ENCODE measurements around the gene DCP1B.

The DCP1B gene

DNA sequence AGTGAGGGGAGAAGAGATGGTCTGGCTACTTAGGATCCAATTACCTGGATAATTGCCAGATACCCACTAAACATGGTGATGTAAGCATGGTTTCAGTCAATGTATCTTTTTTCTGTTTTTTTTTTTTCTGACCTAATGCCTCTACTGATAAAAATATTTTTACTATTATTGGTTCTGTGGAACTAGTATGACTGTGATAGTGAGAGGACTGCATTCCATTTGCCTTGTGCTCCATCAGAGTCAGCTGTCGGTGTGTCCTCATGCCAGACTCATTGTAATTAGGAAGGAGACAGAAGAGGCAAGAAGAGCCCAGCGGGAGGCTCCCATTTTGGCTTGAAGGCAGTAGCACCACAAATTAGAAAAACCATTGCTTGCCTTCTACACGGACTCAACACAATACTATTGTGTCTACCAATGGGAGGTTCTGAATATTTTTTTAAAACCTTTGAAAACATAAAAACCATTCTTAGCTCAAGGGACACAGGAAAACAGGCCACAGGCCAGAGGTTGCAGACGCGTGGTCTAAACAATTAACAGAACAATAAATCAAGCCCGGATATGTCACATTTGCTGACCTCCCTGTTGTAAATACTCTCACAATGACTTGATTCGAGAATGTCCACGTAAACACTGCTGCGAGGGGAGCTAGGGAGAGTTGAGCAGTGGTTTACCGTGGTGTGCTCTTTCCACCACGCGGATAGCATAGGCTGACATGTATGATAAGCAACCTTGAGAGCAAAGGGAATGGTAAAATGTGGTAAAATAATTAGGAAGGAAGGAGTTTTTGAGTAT lies 13.5 kb upstream of the DCP1B start:
- DNase-seq (ENCODE audit: low read depth in 2 of 2) = no peak

DNA sequence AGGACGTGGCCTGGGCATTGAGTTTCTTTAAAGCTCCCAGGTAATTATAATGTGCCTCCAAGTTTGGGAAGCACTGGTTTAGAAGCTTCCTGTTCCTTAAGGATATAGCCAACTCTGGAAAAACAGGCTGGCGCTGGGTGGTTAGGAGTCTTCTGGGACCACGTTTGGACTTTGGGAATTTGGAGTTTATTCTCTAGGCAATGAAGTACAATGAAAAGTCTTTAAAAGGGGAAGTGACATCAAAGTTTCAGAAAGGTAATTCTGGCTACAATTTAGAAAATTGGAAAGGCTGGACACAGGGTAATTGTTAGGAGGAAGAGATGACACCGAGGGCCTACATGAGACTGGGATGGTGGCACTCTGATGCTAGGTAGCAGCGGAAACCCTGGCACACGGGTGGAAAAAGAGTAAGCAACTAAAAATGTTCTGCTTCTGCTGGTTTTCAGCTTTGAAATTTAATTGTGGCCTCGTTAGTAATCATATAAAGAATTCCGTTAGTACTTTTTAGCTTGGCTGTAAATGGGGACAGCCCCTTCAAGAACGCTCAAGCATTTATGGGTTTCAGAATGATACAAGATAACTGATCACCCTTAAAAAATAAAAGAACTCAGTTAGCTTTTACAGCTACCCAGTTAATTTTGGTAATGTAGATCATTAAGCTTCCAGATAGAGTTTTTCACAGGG lies 12.7 kb upstream of the DCP1B start:
- DNase-seq (ENCODE audit: low read depth in 2 of 2) = no peak

DNA sequence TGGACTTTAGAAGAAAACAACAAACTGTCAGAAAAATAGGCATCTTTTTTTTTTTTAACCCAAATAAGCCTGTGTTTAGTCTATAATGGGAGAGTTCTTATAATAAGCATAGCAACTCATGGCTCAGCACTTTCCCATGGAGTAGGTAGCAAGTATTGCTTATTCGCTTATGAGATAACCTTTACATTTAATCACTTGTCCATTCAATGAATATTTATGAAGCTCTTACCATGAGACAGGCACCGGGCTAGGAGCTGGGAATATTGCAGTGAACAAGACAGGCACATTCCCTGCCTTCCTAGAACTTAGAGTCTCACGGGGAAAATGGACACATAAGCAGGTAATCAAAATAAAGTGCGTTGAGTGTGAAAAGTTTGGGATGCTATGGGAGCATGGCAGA lies 10.0 kb upstream of the DCP1B start:
- DNase-seq (ENCODE audit: low read depth in 2 of 2) = no peak

DNA sequence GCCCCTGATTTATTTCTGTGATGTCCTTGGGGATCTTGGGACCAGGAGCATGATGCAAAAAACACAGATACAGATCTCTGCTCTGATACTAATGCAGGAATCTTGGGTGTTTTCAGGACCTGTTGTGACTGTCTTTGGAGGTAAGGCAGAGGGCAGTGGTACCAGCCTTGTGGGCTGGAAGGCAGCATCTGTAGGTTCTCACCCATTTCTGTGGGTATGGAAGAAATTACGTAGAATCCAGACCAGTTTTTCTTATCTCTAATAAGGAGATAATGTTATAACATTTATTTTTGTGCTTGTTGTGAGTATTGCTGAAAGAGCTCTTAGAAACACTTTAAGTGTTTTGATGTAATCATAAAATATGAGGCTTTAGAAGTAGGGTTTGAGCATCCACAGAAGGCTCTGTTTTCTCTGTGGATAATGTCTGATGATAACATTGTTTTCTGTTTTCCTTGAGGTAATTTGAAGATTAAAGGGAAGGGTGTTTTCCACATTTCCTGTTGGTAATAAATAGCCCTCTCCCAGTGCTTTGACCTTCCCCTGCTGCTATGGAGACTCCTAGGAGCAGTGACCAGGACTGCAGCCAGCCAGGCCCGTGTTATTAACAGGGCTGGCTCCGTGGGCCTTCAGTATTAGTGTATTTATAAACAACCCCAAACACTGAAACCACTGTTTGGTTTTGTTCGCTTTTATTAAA lies 9.4 kb upstream of the DCP1B start:
- DNase-seq (ENCODE audit: low read depth in 2 of 2) = no peak

DNA sequence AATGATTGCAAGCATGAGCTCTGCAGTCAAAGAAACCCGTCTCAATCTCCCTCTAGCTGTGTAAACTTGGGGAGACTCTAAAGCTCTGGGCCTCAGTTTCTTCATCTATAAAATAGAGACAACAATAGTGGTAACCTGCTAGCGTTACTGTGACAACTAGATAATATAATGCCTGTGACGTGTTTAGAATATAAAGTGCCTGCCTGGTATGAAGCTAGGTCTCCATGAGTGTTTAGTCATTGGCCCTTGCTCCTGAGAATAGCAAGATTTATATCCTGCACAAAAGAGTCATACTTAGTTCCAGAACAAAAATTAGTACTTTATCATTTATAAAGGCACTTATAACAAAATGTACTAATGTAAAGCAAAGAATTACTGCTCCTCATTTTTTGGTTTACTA lies 8.8 kb upstream of the DCP1B start:
- DNase-seq (ENCODE audit: low read depth in 2 of 2) = no peak

DNA sequence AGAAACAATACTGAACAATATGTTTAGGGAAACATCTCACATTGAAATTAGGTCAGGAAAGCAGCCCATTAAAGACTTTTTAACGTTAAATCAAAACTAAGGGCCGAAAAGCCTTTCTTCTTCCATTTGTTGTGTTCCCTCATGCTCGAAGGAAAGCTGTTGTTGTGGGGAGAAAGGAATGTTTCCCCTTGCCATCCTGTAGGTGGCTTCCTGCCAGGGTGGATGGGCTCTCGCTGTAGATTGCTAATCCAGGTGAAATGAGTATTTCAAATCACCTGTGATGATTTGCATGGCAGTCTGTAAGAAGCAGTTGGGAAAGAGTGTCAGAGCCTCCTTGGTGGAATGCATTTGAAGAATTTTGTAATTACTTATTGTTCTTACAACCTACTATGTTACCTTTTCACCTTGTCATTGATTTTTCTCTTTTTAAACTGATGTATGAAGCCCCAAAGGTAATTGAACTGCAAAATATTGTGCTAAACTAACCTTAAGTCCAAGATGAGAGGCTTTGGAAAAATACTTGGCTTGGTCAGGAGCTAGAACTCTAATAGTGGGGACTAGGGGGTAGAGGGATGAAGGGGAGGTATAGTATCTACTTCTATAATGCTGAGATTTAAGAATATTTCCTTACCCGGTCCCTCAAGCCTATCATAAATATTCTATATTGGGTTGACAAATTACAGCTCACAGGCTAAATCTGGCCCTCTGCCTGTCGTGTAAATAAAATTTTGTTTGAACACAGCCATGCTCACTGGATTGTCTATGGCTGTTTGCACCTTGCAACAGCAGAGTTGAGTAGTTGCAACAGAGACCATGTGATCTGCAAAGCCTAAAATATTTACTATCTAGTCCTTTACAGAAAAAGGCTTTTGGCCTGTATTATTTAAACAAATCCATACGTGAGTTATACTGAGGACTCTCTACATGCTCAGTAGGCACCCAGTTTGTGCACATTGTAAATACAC lies 7.7 kb upstream of the DCP1B start:
- no peak for DNase-seq (ENCODE audit: low read depth in 2 of 2)

DNA sequence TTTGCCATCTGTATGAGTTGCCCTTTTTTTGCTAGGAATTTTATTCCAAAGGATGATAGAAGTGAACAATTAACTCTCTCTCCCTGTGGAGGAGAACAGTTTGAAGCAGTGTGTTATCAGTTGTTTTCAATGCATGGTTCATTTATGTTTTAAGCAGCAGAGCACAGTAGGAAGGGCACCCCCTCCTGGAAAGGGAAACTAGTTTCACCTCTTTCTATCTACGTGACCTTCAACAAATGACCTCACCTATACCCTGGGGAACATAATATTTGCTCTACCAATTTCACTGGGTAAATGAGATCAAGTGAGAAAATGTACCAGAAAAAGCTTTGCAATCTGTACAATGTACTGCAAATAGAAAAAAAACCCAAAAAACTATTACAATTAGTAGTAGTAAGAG lies 5.4 kb upstream of the DCP1B start:
- no peak for DNase-seq (ENCODE audit: low read depth in 2 of 2)

DNA sequence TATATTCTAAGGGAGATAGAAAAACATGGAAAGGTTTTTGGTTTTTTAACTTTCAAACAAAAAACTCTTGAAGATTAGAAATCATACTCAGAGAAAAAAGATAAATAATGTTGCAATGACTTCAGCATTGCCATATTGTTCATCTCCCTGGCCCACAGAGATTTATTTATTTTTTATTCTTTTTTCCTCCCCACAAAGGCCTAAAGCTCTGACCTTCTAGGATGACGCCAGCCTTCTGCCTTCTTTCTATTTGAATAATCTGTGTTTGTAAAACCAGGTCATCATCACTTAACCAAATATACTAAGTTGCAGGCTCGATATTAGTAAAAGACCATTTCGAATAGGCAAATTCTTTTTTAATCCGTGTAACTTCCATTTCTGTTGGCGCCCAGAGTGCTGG lies 4.4 kb upstream of the DCP1B start:
- DNase-seq (ENCODE audit: low read depth in 2 of 2) = no peak

DNA sequence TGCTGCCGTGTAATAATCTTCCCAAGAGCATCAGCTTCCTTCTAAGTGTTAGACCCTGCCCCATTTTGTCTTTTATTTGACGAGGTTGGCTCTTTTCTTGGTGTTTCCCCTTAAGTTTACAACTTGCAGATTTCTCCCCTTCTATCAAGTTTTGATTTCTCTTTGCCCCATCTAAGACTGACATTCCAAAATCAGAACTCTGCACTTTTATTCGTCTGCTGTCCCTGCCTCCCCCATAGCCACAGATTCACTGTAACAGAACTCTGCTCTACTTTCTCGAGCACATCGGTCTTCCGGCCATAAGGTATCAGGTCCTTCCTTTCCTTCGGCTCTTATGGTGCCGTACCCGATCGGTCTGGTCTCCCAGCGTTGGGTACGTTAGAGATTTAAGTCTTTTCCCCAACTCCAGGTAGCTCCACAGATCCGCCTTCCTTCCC lies 563 bp downstream of the DCP1B start:
- peak in 1 of 2 donors; percentile 0 for DNase-seq (ENCODE audit: low read depth in 2 of 2)

DNA sequence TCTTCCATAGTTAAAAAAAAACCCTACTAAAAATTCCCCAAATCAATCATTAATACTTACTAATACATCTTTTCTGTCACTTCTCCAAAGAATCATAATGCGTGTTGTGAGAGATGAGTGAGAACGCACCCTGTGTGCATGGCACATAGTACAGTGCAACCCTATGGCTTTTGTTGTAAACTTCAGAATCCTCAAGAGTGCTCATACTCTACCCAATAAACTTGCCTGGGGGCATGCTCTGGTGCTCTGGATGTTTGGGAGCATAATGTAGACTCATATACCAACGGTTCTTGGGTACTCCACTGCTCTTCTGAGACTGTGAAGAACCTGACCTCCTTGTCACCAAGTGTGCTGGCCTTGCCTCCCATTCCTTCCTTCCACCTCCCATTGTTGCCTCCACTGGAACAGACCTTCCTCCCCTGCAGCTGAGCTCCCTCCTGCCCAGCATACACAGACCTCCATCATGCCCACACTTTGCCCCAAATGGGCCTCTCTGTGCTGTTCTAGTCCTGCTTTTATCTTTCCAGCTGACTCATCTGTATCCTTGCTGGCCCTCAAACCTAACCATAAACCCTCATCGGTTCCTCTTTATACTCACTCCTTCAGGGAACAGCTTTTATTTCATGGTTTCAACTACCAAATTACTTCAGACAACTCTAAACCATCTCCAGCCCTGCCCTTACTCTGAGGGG lies 8.9 kb downstream of the DCP1B start:
- no peak for DNase-seq (ENCODE audit: low read depth in 2 of 2)

DNA sequence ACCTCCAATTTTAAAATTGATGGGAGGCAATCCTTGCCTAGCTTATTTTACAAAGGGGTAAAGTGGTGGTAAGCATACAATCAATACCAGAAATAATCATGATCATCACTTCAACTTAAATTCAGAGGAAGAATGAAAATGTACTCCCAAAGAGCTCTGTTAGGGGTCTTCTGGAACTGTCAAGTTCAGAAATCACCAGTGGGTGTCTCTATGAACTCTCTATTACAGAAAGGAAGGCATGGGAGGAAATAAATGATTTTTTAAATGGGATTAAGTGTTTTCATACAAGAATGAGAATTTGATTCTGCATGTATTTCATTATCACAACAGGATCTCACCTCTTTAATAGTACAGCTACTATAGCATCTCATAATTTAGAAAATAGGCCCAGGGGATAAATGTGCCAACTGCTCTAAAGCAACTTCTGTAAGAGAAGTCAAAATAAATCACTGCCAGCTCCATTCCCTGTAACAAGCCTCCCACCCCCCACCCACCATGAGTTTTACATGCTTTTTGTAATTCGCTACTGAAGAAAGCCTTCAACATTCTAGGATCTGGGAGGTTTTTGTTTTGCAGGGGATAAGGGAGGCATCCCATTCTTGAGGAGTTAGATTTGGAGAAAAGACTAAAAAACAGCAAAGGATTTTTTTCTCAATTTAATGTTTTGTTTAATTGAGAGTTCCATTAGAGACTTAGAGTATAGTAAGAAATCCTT lies 9.7 kb downstream of the DCP1B start:
- no peak for DNase-seq (ENCODE audit: low read depth in 2 of 2)

DNA sequence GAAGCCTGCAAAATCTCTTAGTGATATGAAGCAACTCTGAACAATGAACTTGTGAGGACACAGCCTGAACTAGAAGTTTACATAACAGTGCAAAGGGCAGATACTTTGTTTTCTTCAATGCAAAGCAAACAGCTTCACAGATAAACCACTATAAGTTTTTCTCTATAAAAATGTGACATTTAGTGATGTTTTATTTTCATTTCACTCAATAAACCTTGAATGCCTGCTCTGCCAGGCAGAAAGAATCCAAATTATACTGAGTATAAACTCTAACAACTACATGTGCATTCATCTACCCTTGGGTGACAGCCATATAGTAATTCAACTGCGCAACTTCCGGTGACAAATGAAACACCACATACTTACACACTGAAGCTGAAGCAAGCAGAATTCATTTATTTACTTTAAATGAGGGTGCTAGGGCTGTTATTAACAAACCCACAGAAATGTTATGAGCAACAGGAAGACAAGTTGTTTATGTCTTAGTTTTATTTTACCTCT lies 10.3 kb downstream of the DCP1B start:
- DNase-seq (ENCODE audit: low read depth in 2 of 2) = no peak

DNA sequence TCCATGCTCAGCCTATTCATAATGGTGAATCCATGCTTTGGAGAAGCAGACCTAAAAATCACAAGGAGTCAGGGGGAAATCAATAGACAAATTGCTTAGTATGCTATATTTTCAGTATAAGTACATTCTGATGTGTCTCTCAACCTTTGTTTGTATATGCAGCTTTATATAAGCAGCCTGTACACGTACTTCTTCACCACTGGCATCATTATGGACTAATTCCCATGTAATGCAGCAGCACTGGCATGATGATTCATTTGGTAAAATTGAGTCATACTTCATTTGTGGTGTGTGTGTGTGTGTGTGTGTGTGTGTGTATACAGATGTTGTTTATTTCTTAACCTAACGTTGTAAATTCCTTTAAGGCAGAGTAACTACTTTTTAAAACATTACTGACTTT lies 10.9 kb downstream of the DCP1B start:
- DNase-seq (ENCODE audit: low read depth in 2 of 2) = no peak

DNA sequence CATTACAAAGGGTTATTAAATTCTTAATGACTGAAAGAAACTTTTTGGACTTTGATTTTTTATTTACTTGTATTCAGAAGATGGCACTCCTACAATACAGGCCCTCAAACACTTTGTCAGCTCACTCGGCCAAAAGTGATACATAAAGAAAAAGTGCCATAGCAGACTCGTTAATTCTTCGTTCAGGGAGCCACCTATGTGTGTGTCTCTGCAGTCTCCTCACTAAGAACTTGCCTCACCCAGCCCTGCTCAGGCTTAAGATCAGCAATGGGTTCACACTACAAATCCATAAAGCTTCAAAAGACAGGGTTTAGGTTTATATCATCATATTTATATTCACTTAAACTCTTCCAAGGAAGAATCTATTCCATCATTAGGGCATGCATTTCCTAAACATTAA lies 11.5 kb downstream of the DCP1B start:
- no peak for DNase-seq (ENCODE audit: low read depth in 2 of 2)

DNA sequence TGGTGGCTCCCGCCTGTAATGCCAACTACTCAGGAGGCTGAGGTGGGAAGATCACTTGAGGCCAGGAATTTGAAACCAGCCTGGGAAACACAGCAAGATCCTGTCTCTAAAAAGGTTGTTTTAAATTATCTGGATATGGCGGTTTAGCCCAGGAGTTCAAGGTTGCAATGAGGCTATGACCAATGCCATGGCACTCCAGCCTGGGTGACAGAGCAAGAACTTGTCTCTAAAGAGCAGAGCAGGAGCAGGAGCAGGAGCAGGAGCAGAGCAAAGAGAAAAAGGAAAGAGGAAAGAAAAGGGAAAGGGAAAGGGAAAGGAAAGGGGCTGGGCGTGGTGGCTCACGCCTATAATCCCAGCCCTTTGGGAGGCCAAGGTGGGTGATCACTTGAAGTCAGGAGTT lies 15.1 kb downstream of the DCP1B start:
- no peak for DNase-seq (ENCODE audit: low read depth in 2 of 2)

DNA sequence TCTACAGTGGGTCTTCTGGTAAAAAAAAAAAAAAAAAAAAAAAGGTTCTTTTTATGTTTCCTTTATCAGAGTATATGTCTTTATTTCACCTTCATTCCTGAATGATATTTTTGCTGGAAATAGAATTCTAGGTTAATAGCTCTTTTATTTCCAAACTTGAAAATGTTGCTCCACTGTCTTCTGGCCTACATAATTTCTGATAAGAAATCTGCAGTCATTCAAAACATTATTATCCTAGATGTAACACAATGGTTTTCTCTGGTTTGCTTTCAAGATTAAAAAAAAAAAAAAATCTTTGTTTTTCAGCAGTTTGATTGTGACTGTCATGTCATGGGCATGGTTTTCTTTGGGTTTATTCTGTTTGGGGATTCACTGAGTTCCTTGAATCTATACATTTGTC lies 19.5 kb downstream of the DCP1B start:
- no peak for DNase-seq (ENCODE audit: low read depth in 2 of 2)

DNA sequence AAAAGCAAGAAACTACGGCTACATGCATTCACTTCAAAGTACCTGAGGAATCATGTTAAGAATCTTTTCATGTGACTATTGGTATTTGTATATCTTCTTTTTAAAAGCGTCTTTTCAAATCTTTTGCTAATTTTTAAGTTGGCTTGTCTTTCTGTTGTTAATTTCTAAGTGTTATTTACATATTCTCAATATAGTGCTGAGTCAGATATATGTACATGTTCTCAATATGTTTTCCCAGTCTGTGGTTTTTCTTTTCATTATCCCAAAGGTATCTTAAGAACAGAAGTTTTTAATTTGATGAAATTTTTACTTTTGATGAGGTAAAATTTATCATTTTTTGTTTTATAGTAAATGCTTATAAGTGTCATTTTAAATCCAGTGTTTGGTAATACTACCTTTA lies 24.0 kb downstream of the DCP1B start:
- no peak for DNase-seq (ENCODE audit: low read depth in 2 of 2)

DNA sequence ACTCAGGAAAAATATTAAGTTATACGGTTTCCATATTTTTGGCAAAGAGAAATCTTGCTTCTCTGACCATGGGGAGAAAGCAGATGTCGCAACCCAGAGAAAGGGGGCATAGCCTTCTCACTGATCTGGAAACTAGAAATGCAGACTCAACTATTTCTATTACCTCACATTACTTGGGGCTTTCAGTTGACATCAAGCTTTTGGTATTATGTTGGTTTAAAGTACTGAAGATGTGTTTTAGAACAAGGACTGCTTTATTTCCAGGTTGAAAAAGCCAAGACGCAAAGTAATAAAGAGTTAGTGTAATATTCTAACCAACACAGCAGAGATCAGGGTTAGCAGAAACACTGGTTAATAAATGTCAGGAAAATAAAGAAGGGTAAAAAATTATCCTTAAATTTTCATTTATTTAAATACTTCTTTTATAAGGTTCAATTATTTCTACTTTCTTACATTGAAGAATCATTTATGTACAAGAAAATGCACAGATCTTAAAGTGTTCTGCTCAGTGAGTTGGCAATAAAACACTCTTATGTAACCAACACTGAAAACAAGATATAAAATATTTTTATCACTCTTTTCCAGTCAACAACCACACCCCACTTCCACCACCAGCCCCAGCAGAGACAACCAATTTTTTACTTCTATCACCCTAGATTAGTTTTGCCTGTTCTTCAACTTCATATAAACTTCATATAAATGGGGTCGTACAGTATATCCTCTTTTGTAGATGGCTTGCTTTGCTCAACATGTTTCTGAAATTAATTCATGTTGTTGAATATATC lies 26.0 kb downstream of the DCP1B start:
- no peak for DNase-seq (ENCODE audit: low read depth in 2 of 2)

DNA sequence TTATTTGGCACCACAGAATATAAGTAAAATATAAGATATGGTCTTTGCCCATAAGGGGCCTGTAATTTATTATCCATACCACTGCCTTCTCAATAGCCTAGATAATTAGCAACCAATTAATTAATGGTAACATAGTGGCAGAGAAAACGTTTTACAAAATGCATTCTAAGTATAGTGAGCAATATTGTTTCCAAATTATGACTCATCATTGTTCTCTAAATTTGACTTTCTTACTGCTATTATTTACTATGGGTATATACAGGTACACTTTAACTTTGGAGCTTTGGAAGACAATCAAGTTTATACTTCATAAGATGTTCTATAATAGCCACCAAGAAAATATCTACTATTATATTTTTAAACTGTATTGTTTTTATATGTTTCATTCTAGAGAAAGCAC lies 26.7 kb downstream of the DCP1B start:
- no peak for DNase-seq (ENCODE audit: low read depth in 2 of 2)

DNA sequence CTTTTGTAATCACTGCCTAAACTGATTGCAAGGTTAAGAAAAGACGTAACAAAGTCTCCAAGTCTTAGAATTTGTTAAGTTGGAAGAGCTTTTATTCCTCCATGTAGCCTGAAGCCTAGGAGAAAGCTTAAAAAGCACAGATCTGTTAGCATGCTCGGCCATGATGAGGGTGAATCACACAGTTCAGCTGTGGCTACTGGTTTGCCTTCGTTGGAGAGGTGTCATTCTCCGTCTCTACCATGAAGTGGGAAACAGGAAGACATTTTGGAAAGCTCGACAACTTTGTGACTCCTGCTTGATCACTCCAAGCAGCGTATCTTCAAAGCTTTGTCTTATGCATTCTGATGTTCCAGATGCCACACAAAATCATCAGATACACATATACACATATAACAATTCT lies 27.1 kb downstream of the DCP1B start:
- DNase-seq (ENCODE audit: low read depth in 2 of 2) = no peak

Data from stimulated activated CD8-positive, alpha-beta memory T cell treated with anti-CD3 and anti-CD28 coated beads, Interleukin-2, amount 100 ng/mL, for 48 hours (primary cell).